ENCODE data around the gene PAQR8.

Gene PAQR8

GRCh38 chr6:52407467-52407866 lies 45.5 kb downstream of the PAQR8 start:
- peak; percentile 61 for TF ChIP-seq CTCF (IDR thresholded peaks at IDR 0.05; ENCODE audit: insufficient read depth, missing control alignments)
- FAIRE-seq (peak; percentile 29), DNase-seq (ENCODE audit: insufficient read length, low spot score) (peak; percentile 37)

GRCh38 chr6:52409499-52409898 lies 47.5 kb downstream of the PAQR8 start:
- DNase-seq (ENCODE audit: insufficient read length, low spot score) (no peak), FAIRE-seq (no peak)
- no peak for TF ChIP-seq CTCF (IDR thresholded peaks at IDR 0.05; ENCODE audit: insufficient read depth, missing control alignments)

- FAIRE-seq (no peak), DNase-seq (ENCODE audit: insufficient read length, low spot score) (no peak)
- no peak for TF ChIP-seq CTCF (IDR thresholded peaks at IDR 0.05; ENCODE audit: insufficient read depth, missing control alignments)
Observed at GRCh38 chr6:52410979-52411378, 49.0 kb downstream of the PAQR8 start.

GRCh38 chr6:52411911-52412310 lies 50.0 kb downstream of the PAQR8 start:
- FAIRE-seq (no peak), DNase-seq (ENCODE audit: insufficient read length, low spot score) (no peak)
- TF ChIP-seq CTCF (IDR thresholded peaks at IDR 0.05; ENCODE audit: insufficient read depth, missing control alignments) = no peak

GRCh38 chr6:52415333-52415732 lies 53.4 kb downstream of the PAQR8 start:
- DNase-seq (ENCODE audit: insufficient read length, low spot score) = no peak
- no peak for FAIRE-seq
- TF ChIP-seq CTCF (IDR thresholded peaks at IDR 0.05; ENCODE audit: insufficient read depth, missing control alignments) = no peak

- no peak for TF ChIP-seq CTCF (IDR thresholded peaks at IDR 0.05; ENCODE audit: insufficient read depth, missing control alignments)
- no peak for FAIRE-seq
- DNase-seq (ENCODE audit: insufficient read length, low spot score) = no peak
Observed at GRCh38 chr6:52415917-52416628, 54.1 kb downstream of the PAQR8 start.

GRCh38 chr6:52416629-52417151 lies 54.7 kb downstream of the PAQR8 start:
- DNase-seq (ENCODE audit: insufficient read length, low spot score) (no peak), FAIRE-seq (no peak)
- peak; percentile 90 for TF ChIP-seq CTCF (IDR thresholded peaks at IDR 0.05; ENCODE audit: insufficient read depth, missing control alignments)
